NCI-H146 (cell line): ENCODE results near the gene NINJ2.
"Not testable (repeated sequence)": the region's sequence is repeated elsewhere in the genome, so short reads cannot be mapped to it uniquely, and the experiment has no call there.

Source experiments
- DNase-seq: peaks from one replicate; lab custom pipeline; 2025; lab: John Stamatoyannopoulos, UW

The NINJ2 gene

GRCh38 chr12:641321-641720, 21.9 kb downstream of the NINJ2 start:
- DNase-seq = not testable (repeated sequence)

GRCh38 chr12:640773-641172, 22.5 kb downstream of the NINJ2 start:
- DNase-seq = no peak

- no peak for DNase-seq
These were observed 23.3 kb downstream of the NINJ2 start for GRCh38 chr12:639988-640387.

GRCh38 chr12:639566-639965, 23.7 kb downstream of the NINJ2 start:
- no peak for DNase-seq

- no peak for DNase-seq
These were observed 24.2 kb downstream of the NINJ2 start for GRCh38 chr12:638953-639557.

GRCh38 chr12:636632-637031, 26.6 kb downstream of the NINJ2 start:
- no peak for DNase-seq

GRCh38 chr12:633731-634130, 29.5 kb downstream of the NINJ2 start:
- DNase-seq = no peak

GRCh38 chr12:632102-632696, 31.0 kb downstream of the NINJ2 start:
- DNase-seq = peak; percentile 49

GRCh38 chr12:630656-631632, 32.3 kb downstream of the NINJ2 start:
- DNase-seq = no peak

GRCh38 chr12:628742-629078, 34.5 kb downstream of the NINJ2 start:
- DNase-seq = not testable (repeated sequence)

- DNase-seq = no peak
These were observed 35.1 kb downstream of the NINJ2 start for GRCh38 chr12:627863-628741.

- DNase-seq = no peak
These were observed 36.0 kb downstream of the NINJ2 start for GRCh38 chr12:627285-627684.

- no peak for DNase-seq
These were observed 37.2 kb downstream of the NINJ2 start for GRCh38 chr12:625998-626397.

- no peak for DNase-seq
These were observed 39.3 kb downstream of the NINJ2 start for GRCh38 chr12:623865-624372.

GRCh38 chr12:623172-623864, 39.9 kb downstream of the NINJ2 start:
- no peak for DNase-seq

GRCh38 chr12:622416-622815, 40.8 kb downstream of the NINJ2 start:
- no peak for DNase-seq

- DNase-seq = no peak
These were observed 43.9 kb downstream of the NINJ2 start for GRCh38 chr12:619346-619745.

GRCh38 chr12:618605-619004, 44.6 kb downstream of the NINJ2 start:
- DNase-seq = no peak

GRCh38 chr12:617304-617915, 45.8 kb downstream of the NINJ2 start:
- no peak for DNase-seq

GRCh38 chr12:615620-616019, 47.6 kb downstream of the NINJ2 start:
- no peak for DNase-seq
